ENCODE results near the gene DPP10.
"Not testable (repeated sequence)": the region's sequence is repeated elsewhere in the genome, so short reads cannot be mapped to it uniquely, and the experiment has no call there.

Gene DPP10

GRCh38 chr2:114507744-114508143 is 65.3 kb downstream of the DPP10 start:
- DNase-seq: no peak

- no peak for DNase-seq
These were observed 73.4 kb downstream of the DPP10 start for GRCh38 chr2:114515882-114516281.

GRCh38 chr2:114517580-114517979 is 75.1 kb downstream of the DPP10 start:
- no peak for DNase-seq

- no peak for DNase-seq
These were observed 76.3 kb downstream of the DPP10 start for GRCh38 chr2:114518738-114519137.

- not testable (repeated sequence) for DNase-seq
These were observed 80.2 kb downstream of the DPP10 start for GRCh38 chr2:114522612-114523011.

- DNase-seq: no peak
These were observed 83.5 kb downstream of the DPP10 start for GRCh38 chr2:114525955-114526354.

GRCh38 chr2:114526841-114527240 is 84.4 kb downstream of the DPP10 start:
- DNase-seq: no peak

GRCh38 chr2:114527330-114527983 is 85.0 kb downstream of the DPP10 start:
- DNase-seq: no peak

- DNase-seq: no peak
These were observed 92.0 kb downstream of the DPP10 start for GRCh38 chr2:114534116-114535084.

GRCh38 chr2:114537777-114538176 is 95.3 kb downstream of the DPP10 start:
- peak in 2 of 58 donors; percentile 22 to 41 for DNase-seq

GRCh38 chr2:114542695-114543094 is 100.3 kb downstream of the DPP10 start:
- DNase-seq: no peak

- peak in 2 of 58 donors; percentile 4 to 8 for DNase-seq
These were observed 100.9 kb downstream of the DPP10 start for GRCh38 chr2:114543236-114543766.

- no peak for DNase-seq
These were observed 102.6 kb downstream of the DPP10 start for GRCh38 chr2:114545052-114545451.

- DNase-seq: no peak
These were observed 104.1 kb downstream of the DPP10 start for GRCh38 chr2:114546531-114546930.

- no peak for DNase-seq
These were observed 105.7 kb downstream of the DPP10 start for GRCh38 chr2:114548151-114548550.

GRCh38 chr2:114550364-114550763 is 107.9 kb downstream of the DPP10 start:
- no peak for DNase-seq

- DNase-seq: peak in 41 of 58 donors; percentile 2 to 65 (median 13)
These were observed 108.7 kb downstream of the DPP10 start for GRCh38 chr2:114550895-114551793.

GRCh38 chr2:114553027-114553426 is 110.6 kb downstream of the DPP10 start:
- no peak for DNase-seq

GRCh38 chr2:114569166-114569565 is 126.7 kb downstream of the DPP10 start:
- DNase-seq: peak in 1 of 58 donors; percentile 1

GRCh38 chr2:114577657-114578056 is 135.2 kb downstream of the DPP10 start:
- no peak for DNase-seq

GRCh38 chr2:114579542-114579941 is 137.1 kb downstream of the DPP10 start:
- no peak for DNase-seq

All from anterior cingulate cortex (tissue), 58 donors.